Activated CD8-positive, alpha-beta memory T cell treated with anti-CD3 and anti-CD28 coated beads for 24 hours (primary cell): ENCODE results near the gene STPG2.
"Not testable (repeated sequence)": the region's sequence is repeated elsewhere in the genome, so short reads cannot be mapped to it uniquely, and the experiment has no call there.

Experiments
- DNase-seq: peaks from one replicate; pipeline ENCODE4 v3.0.0-alpha.2; 2020

The STPG2 gene

GRCh38 chr4:97942137-97942536 is 201.1 kb downstream of the STPG2 start:
- DNase-seq, result no peak

- no peak for DNase-seq
These were observed 205.1 kb downstream of the STPG2 start for GRCh38 chr4:97938141-97938540.

- no peak for DNase-seq
These were observed 218.8 kb downstream of the STPG2 start for GRCh38 chr4:97924341-97924958.

GRCh38 chr4:97923096-97923495 is 220.2 kb downstream of the STPG2 start:
- DNase-seq, result no peak

- DNase-seq, result no peak
These were observed 226.2 kb downstream of the STPG2 start for GRCh38 chr4:97917115-97917514.

- no peak for DNase-seq
These were observed 231.1 kb downstream of the STPG2 start for GRCh38 chr4:97912156-97912555.

GRCh38 chr4:97911236-97911906 is 231.9 kb downstream of the STPG2 start:
- DNase-seq, result no peak

- no peak for DNase-seq
These were observed 233.3 kb downstream of the STPG2 start for GRCh38 chr4:97910005-97910404.

- not testable (repeated sequence) for DNase-seq
These were observed 239.7 kb downstream of the STPG2 start for GRCh38 chr4:97903436-97904189.

GRCh38 chr4:97900229-97900628 is 243.0 kb downstream of the STPG2 start:
- DNase-seq, result no peak

GRCh38 chr4:97892592-97893266 is 250.5 kb downstream of the STPG2 start:
- no peak for DNase-seq

GRCh38 chr4:97879942-97880341 is 263.3 kb downstream of the STPG2 start:
- DNase-seq, result no peak

GRCh38 chr4:97868097-97868496 is 275.2 kb downstream of the STPG2 start:
- no peak for DNase-seq

GRCh38 chr4:97867557-97868091 is 275.7 kb downstream of the STPG2 start:
- no peak for DNase-seq

- no peak for DNase-seq
These were observed 276.3 kb downstream of the STPG2 start for GRCh38 chr4:97866821-97867556.

GRCh38 chr4:97851115-97851514 is 292.2 kb downstream of the STPG2 start:
- no peak for DNase-seq

GRCh38 chr4:97845758-97846157 is 297.5 kb downstream of the STPG2 start:
- DNase-seq, result no peak

- DNase-seq, result no peak
These were observed 301.8 kb downstream of the STPG2 start for GRCh38 chr4:97841512-97841911.

GRCh38 chr4:97836662-97837061 is 306.6 kb downstream of the STPG2 start:
- DNase-seq, result no peak

GRCh38 chr4:97828646-97829045 is 314.6 kb downstream of the STPG2 start:
- no peak for DNase-seq

GRCh38 chr4:97819294-97819693 is 324.0 kb downstream of the STPG2 start:
- DNase-seq, result no peak

GRCh38 chr4:97812768-97813167 is 330.5 kb downstream of the STPG2 start:
- DNase-seq, result no peak
